ENCODE measurements around the gene LY6G5C. TPM values are rescaled to one million over a fixed set of nuclear protein-coding genes. Genes with fewer than 3 reads are reported as not detected.
"Not testable (repeated sequence)": the region's sequence is repeated elsewhere in the genome, so short reads cannot be mapped to it uniquely, and the experiment has no call there.

The LY6G5C gene
- total RNA-seq, 4 donors from 2014 or later = 0.84 TPM; not detected in 3

- Histone ChIP-seq H3K36me3 (no peaks in the 10 kb centered on the region), H3K4me1 (peaks cover 0 to 7% (median 0%) of the 10 kb centered on the region in 4 donors), H3K9me3 (no peaks in the 10 kb centered on the region), H3K27ac (no peak overlapping the region), H3K27me3 (no peaks in the 10 kb centered on the region), H3K4me3 (no peak overlapping the region)
- DNase-seq (ENCODE audit: low spot score in 2 of 2) = no peak
- TF ChIP-seq EP300 (IDR thresholded peaks at IDR 0.05) (no peak), POLR2A (IDR thresholded peaks at IDR 0.05) (no peak)
- WGBS, 2 donors = 22 to 28% methylated on average over 5 of the region's 5 CpGs
These were observed 33.3 kb upstream of the LY6G5C start for GRCh38 chr6:31713991-31714684.

DNA sequence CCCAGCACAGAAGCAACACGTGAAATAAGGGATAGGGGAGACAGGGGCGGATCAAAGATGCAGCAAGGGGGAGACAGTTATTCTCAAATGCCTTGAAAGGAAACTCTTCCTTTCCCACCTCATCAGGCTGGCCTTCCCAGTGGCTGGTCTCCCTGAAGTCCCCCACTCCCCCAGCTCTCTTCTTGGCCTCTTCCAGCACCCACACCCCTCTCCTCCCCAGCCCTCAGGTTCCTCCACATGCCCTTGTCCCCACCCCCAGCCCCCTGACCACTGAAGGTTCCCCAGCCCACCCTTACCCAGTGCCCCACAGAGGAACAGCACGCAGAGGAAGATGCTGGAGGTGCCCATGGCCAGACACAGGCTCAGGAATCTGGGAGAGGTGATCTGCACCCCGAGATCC is 32.6 kb upstream of the LY6G5C start:
- no peaks in the 10 kb centered on the region for H3K9me3 ChIP-seq
- no peak for DNase-seq (ENCODE audit: low spot score in 2 of 2)
- WGBS, 2 donors = 51 to 53% methylated on average over 4 of the region's 4 CpGs
- peaks cover 0 to 7% (median 0%) of the 10 kb centered on the region in 4 donors for H3K4me1 ChIP-seq
- no peak overlapping the region for H3K27ac ChIP-seq
- no peak overlapping the region for H3K4me3 ChIP-seq
- no peaks in the 10 kb centered on the region for H3K36me3 ChIP-seq
- no peaks in the 10 kb centered on the region for H3K27me3 ChIP-seq
- no peak for TF ChIP-seq EP300 (IDR thresholded peaks at IDR 0.05)
- no peak for TF ChIP-seq CTCF (IDR thresholded peaks at IDR 0.05)
- no peak for TF ChIP-seq POLR2A (IDR thresholded peaks at IDR 0.05)

- 79% methylated on average over 8 of the region's 8 CpGs for WGBS, 2 donors
- Histone ChIP-seq H3K9me3 (no peaks in the 10 kb centered on the region), H3K4me3 (no peak overlapping the region), H3K27ac (no peak overlapping the region), H3K36me3 (no peaks in the 10 kb centered on the region), H3K27me3 (no peaks in the 10 kb centered on the region), H3K4me1 (peaks cover 0 to 7% (median 0%) of the 10 kb centered on the region in 4 donors)
- TF ChIP-seq POLR2A (IDR thresholded peaks at IDR 0.05) (no peak), EP300 (IDR thresholded peaks at IDR 0.05) (no peak), CTCF (IDR thresholded peaks at IDR 0.05) (no peak)
- DNase-seq (ENCODE audit: low spot score in 2 of 2) = no peak
These were observed 31.4 kb upstream of the LY6G5C start for GRCh38 chr6:31712296-31712695.

DNA sequence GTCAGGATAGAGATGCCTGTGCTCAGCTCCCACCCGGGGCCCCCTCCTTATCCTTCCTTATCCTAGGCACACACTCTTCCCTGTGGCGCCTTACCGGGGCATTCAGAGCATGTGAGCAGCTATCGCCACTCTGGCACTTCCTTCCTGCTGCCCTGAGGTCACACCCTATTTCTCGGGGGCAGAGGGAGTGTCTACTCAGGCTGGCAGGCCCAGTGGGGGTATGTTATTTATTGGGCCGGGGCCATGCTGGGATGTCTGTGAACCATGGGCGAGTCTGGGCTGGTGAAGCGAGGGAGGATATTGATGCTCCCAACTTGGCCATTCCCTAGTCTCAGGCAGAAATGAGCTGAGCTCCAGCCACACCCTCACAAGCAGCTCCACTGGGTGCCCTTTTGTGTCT is 30.4 kb upstream of the LY6G5C start:
- DNase-seq (ENCODE audit: low spot score in 2 of 2) = no peak
- H3K27me3 ChIP-seq = no peaks in the 10 kb centered on the region
- no peaks in the 10 kb centered on the region for H3K9me3 ChIP-seq
- no peak overlapping the region for H3K27ac ChIP-seq
- no peak overlapping the region for H3K4me3 ChIP-seq
- no peaks in the 10 kb centered on the region for H3K36me3 ChIP-seq
- H3K4me1 ChIP-seq = peaks cover 0 to 7% (median 0%) of the 10 kb centered on the region in 4 donors
- 56 to 59% methylated on average over 8 of the region's 8 CpGs for WGBS, 2 donors
- TF ChIP-seq POLR2A (IDR thresholded peaks at IDR 0.05) = no peak
- no peak for TF ChIP-seq EP300 (IDR thresholded peaks at IDR 0.05)
- TF ChIP-seq CTCF (IDR thresholded peaks at IDR 0.05) = no peak

- peaks cover 0 to 7% (median 0%) of the 10 kb centered on the region in 4 donors for H3K4me1 ChIP-seq
- no peaks in the 10 kb centered on the region for H3K27me3 ChIP-seq
- 69 to 72% methylated on average over 5 of the region's 5 CpGs for WGBS, 2 donors
- no peak overlapping the region for H3K4me3 ChIP-seq
- H3K9me3 ChIP-seq = no peaks in the 10 kb centered on the region
- no peaks in the 10 kb centered on the region for H3K36me3 ChIP-seq
- TF ChIP-seq EP300 (IDR thresholded peaks at IDR 0.05) (no peak), POLR2A (IDR thresholded peaks at IDR 0.05) (no peak), CTCF (IDR thresholded peaks at IDR 0.05) (no peak)
- no peak overlapping the region for H3K27ac ChIP-seq
- no peak for DNase-seq (ENCODE audit: low spot score in 2 of 2)
These were observed 29.8 kb upstream of the LY6G5C start for GRCh38 chr6:31710523-31711219.

GRCh38 chr6:31709157-31709556 is 28.3 kb upstream of the LY6G5C start:
- H3K36me3 ChIP-seq; H3K4me3 ChIP-seq; H3K4me1 ChIP-seq; H3K27ac ChIP-seq; DNase-seq (ENCODE audit: low spot score in 2 of 2); H3K9me3 ChIP-seq; H3K27me3 ChIP-seq: not testable (repeated sequence)
- WGBS, 2 donors = 87 to 88% methylated on average over 11 of the region's 11 CpGs

All from tibial nerve (tissue), 4 donors.